SK-N-SH (cell line): Measurements from ENCODE around the gene JCHAIN.

Experiments used
- CTCF ChIP-seq: fragments of 200-600 bp; sonication (generic); IDR thresholded peaks from 2 replicates; pipeline ENCODE4 v1.6.1; 2017; ENCODE audit warnings: antibody characterized with exemption, mild to moderate bottlenecking, moderate library complexity
- EP300 ChIP-seq, 2 experiments: IDR thresholded peaks; 2 replicates each; pipeline versions ENCODE4 v1.4.0 to v1.6.1; 2012; ENCODE audit warnings: borderline replicate concordance in 1 of 2, low read depth in 1 of 2, low read length in 1 of 2
- EZH2phosphoT487 ChIP-seq: fragments of 200-600 bp; sonication (generic); IDR thresholded peaks from 2 replicates; pipeline ENCODE4 v1.6.1; 2017; ENCODE audit warnings: low read depth, mixed run types, mild to moderate bottlenecking, antibody characterized with exemption, moderate library complexity, borderline replicate concordance
- JUND ChIP-seq: IDR thresholded peaks from 2 replicates; pipeline ENCODE4 v1.4.0; 2012
- MAX ChIP-seq: IDR thresholded peaks from 2 replicates; pipeline ENCODE4 v1.4.0; 2012; ENCODE audit warnings: low read depth
- NFIC ChIP-seq: IDR thresholded peaks from 2 replicates; pipeline ENCODE4 v1.4.0; 2012; ENCODE audit warnings: borderline replicate concordance
- POLR2AphosphoS5 ChIP-seq: IDR thresholded peaks from 2 replicates; pipeline ENCODE4 v1.6.1; 2012; ENCODE audit warnings: low read depth, low read length
- TCF12 ChIP-seq: IDR thresholded peaks from 2 replicates; pipeline ENCODE4 v1.4.0; 2012
- YY1 ChIP-seq: IDR thresholded peaks from 2 replicates; pipeline ENCODE4 v1.4.0; 2012; ENCODE audit warnings: low read depth, mild to moderate bottlenecking
- TF ChIP-seq, protein P1 (sequence below): IDR thresholded peaks from 2 replicates; pipeline ENCODE4 v1.6.1; 2012; ENCODE audit warnings: mild to moderate bottlenecking, low read depth, low read length, moderate library complexity

DNA sequence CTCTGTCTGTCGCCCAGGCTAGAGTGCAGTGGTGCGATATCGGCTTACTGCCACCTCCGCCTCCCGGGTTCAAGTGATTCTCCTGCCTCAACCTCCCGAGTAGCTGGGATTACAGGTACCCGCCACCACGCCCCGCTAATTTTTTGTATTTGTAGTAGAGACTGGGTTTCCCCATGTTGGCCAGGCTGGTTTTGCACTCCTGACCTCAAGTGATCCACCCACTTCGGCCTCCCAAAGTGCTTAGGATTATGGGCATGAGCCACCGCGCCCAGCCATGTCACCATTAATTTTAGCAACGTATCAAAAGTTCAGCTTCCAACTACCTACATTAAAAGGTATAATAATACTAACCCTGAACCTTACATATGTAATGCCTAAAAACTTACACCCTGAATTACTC lies 21.1 kb upstream of the JCHAIN start:
- TF ChIP-seq MAX, result no peak
- TF ChIP-seq POLR2AphosphoS5, result no peak
- no peak for TF ChIP-seq CTCF
- TF ChIP-seq YY1, result no peak
- no peak for TF ChIP-seq EZH2phosphoT487
- TF ChIP-seq, protein P1, sequence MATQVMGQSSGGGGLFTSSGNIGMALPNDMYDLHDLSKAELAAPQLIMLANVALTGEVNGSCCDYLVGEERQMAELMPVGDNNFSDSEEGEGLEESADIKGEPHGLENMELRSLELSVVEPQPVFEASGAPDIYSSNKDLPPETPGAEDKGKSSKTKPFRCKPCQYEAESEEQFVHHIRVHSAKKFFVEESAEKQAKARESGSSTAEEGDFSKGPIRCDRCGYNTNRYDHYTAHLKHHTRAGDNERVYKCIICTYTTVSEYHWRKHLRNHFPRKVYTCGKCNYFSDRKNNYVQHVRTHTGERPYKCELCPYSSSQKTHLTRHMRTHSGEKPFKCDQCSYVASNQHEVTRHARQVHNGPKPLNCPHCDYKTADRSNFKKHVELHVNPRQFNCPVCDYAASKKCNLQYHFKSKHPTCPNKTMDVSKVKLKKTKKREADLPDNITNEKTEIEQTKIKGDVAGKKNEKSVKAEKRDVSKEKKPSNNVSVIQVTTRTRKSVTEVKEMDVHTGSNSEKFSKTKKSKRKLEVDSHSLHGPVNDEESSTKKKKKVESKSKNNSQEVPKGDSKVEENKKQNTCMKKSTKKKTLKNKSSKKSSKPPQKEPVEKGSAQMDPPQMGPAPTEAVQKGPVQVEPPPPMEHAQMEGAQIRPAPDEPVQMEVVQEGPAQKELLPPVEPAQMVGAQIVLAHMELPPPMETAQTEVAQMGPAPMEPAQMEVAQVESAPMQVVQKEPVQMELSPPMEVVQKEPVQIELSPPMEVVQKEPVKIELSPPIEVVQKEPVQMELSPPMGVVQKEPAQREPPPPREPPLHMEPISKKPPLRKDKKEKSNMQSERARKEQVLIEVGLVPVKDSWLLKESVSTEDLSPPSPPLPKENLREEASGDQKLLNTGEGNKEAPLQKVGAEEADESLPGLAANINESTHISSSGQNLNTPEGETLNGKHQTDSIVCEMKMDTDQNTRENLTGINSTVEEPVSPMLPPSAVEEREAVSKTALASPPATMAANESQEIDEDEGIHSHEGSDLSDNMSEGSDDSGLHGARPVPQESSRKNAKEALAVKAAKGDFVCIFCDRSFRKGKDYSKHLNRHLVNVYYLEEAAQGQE, result no peak
- no peak for TF ChIP-seq EP300 (IDR thresholded peaks at IDR 0.05; ENCODE audit: borderline replicate concordance in 1 of 2, low read depth in 1 of 2, low read length in 1 of 2)
- no peak for TF ChIP-seq JUND
- no peak for TF ChIP-seq NFIC
- no peak for TF ChIP-seq TCF12
